H9 (cell line): Measurements from ENCODE around the gene AKAP1. TPM values are rescaled to one million over a fixed set of nuclear protein-coding genes. Genes with fewer than 3 reads are reported as not detected.

Experiments
- DNase-seq: peaks from one replicate; pipeline ENCODE4 v3.0.0-alpha.2; 2017
- H2AFZ ChIP-seq: one replicate; pipeline ENCODE4 v1.6.1; 2013; ENCODE audit warnings: mild to moderate bottlenecking, low read length, control low read depth, moderate library complexity
- H2AK5ac ChIP-seq: 2 replicates; pipeline ENCODE4 v1.6.1; 2013; ENCODE audit warnings: low read length, control low read depth, mixed read lengths; ENCODE audit not compliant: insufficient read length
- H2BK120ac ChIP-seq: one replicate; pipeline ENCODE4 v1.6.1; 2013; ENCODE audit warnings: low read depth, mild to moderate bottlenecking, low read length, control low read depth, inconsistent platforms; ENCODE audit not compliant: poor library complexity, severe bottlenecking
- H2BK12ac ChIP-seq: 2 replicates; pipeline ENCODE4 v1.6.1; 2013; ENCODE audit warnings: low read length, control low read depth, mixed read lengths, low read depth; ENCODE audit not compliant: insufficient read length
- H2BK15ac ChIP-seq: 2 replicates; pipeline ENCODE4 v1.6.1; 2013; ENCODE audit warnings: low read depth, low read length, control low read depth
- H2BK20ac ChIP-seq: one replicate; pipeline ENCODE4 v1.6.1; 2013; ENCODE audit warnings: low read depth, mild to moderate bottlenecking, low read length, control low read depth, inconsistent platforms; ENCODE audit not compliant: poor library complexity, severe bottlenecking
- H2BK5ac ChIP-seq: 2 replicates; pipeline ENCODE4 v1.6.1; 2013; ENCODE audit warnings: low read length, control low read depth, mixed read lengths; ENCODE audit not compliant: insufficient read length
- H3K14ac ChIP-seq: 2 replicates; pipeline ENCODE4 v1.6.1; 2013; ENCODE audit warnings: low read length, control low read depth; ENCODE audit not compliant: insufficient read depth
- H3K18ac ChIP-seq: 2 replicates; pipeline ENCODE4 v1.6.1; 2013; ENCODE audit warnings: low read depth, mild to moderate bottlenecking, mixed read lengths, low read length, control low read depth; ENCODE audit not compliant: insufficient read length
- H3K23ac ChIP-seq: 2 replicates; pipeline ENCODE4 v1.6.1; 2013; ENCODE audit warnings: low read length, control low read depth, mixed read lengths, low read depth; ENCODE audit not compliant: insufficient read length
- H3K23me2 ChIP-seq: 2 replicates; pipeline ENCODE4 v1.6.1; 2013; ENCODE audit warnings: low read depth, mild to moderate bottlenecking, mixed read lengths, low read length, control low read depth; ENCODE audit not compliant: insufficient read length, poor library complexity, severe bottlenecking
- H3K27ac ChIP-seq: 2 replicates; pipeline ENCODE4 v1.5.1; 2013; ENCODE audit warnings: low read length, control low read depth, mixed read lengths, low read depth; ENCODE audit not compliant: insufficient read length
- H3K27me3 ChIP-seq: 2 replicates; pipeline ENCODE4 v1.6.1; 2013; ENCODE audit warnings: low read length, control low read depth, inconsistent platforms; ENCODE audit not compliant: insufficient read depth
- H3K4ac ChIP-seq: 2 replicates; pipeline ENCODE4 v1.6.1; 2013; ENCODE audit warnings: low read depth, mild to moderate bottlenecking, control low read depth, inconsistent platforms, low read length, moderate library complexity
- H3K4me1 ChIP-seq: 2 replicates; pipeline ENCODE4 v1.6.1; 2013; ENCODE audit warnings: low read length, control low read depth, inconsistent platforms; ENCODE audit not compliant: insufficient read depth
- H3K4me2 ChIP-seq: 2 replicates; pipeline ENCODE4 v1.6.1; 2013; ENCODE audit warnings: low read length, control low read depth, mixed read lengths; ENCODE audit not compliant: insufficient read length, insufficient read depth
- H3K56ac ChIP-seq: 2 replicates; pipeline ENCODE4 v1.6.1; 2013; ENCODE audit warnings: low read depth, mild to moderate bottlenecking, mixed read lengths, low read length, control low read depth; ENCODE audit not compliant: insufficient read length
- H3K79me1 ChIP-seq: 2 replicates; pipeline ENCODE4 v1.6.1; 2013; ENCODE audit warnings: low read depth, mild to moderate bottlenecking, moderate library complexity, low read length, control low read depth, inconsistent platforms; ENCODE audit not compliant: insufficient read depth, poor library complexity, severe bottlenecking
- H3K79me2 ChIP-seq: 2 replicates; pipeline ENCODE4 v1.6.1; 2013; ENCODE audit warnings: low read length, control low read depth, inconsistent platforms; ENCODE audit not compliant: insufficient read depth
- H3K9ac ChIP-seq: 2 replicates; pipeline ENCODE4 v1.6.1; 2013; ENCODE audit warnings: low read length, control low read depth, mixed read lengths; ENCODE audit not compliant: insufficient read length; ENCODE audit errors: extremely low read depth
- H3K9me3 ChIP-seq: one replicate; pipeline ENCODE4 v1.6.1; 2013; ENCODE audit warnings: low read depth, low read length, inconsistent platforms; ENCODE audit not compliant: control insufficient read depth
- H3T11ph ChIP-seq: one replicate; pipeline ENCODE4 v1.6.1; 2013; ENCODE audit warnings: mild to moderate bottlenecking, low read length, control low read depth, inconsistent platforms
- H4K20me1 ChIP-seq: one replicate; pipeline ENCODE4 v1.6.1; 2013; ENCODE audit not compliant: control insufficient read depth, insufficient read length, insufficient read depth
- H4K5ac ChIP-seq: 2 replicates; pipeline ENCODE4 v1.6.1; 2013; ENCODE audit warnings: low read depth, mild to moderate bottlenecking, mixed read lengths, low read length, control low read depth; ENCODE audit not compliant: insufficient read length
- H4K8ac ChIP-seq: replicated peaks from 2 replicates; pipeline ENCODE4 v1.6.1; 2013; ENCODE audit warnings: low read length, control low read depth, mixed read lengths, low read depth; ENCODE audit not compliant: insufficient read length
- H4K91ac ChIP-seq: 2 replicates; pipeline ENCODE4 v1.6.1; 2013; ENCODE audit warnings: low read depth, mild to moderate bottlenecking, moderate library complexity, mixed read lengths, low read length, control low read depth; ENCODE audit not compliant: insufficient read length
- H3K27ac Mint-ChIP-seq, 3 experiments: 2 replicates in 2 of 3; 3 replicates in 1 of 3; pipeline ENCODE4 v1.8.0; 2020 to 2021; ENCODE audit warnings: mixed read lengths in 3 of 3, mild to moderate bottlenecking in 1 of 3, moderate library complexity in 1 of 3
- H3K27me3 Mint-ChIP-seq: 2 replicates; pipeline ENCODE4 v1.8.0; 2021; ENCODE audit warnings: low read depth, mild to moderate bottlenecking, moderate library complexity, mixed read lengths
- H3K36me3 Mint-ChIP-seq, 3 experiments: 2 replicates in 2 of 3; 3 replicates in 1 of 3; pipeline ENCODE4 v1.8.0; 2020 to 2021; ENCODE audit warnings: low read depth in 3 of 3, mixed read lengths in 3 of 3; ENCODE audit not compliant: insufficient read depth in 1 of 3
- H3K4me1 Mint-ChIP-seq, 2 experiments: 2 replicates each; pipeline ENCODE4 v1.8.0; 2020; ENCODE audit warnings: mixed read lengths in 2 of 2
- H3K4me3 Mint-ChIP-seq, 2 experiments: 2 replicates in 1 of 2; 3 replicates in 1 of 2; pipeline ENCODE4 v1.8.0; 2020 to 2021; ENCODE audit warnings: mild to moderate bottlenecking in 2 of 2, mixed read lengths in 2 of 2, moderate library complexity in 1 of 2
- H3K9me3 Mint-ChIP-seq, 2 experiments: 2 replicates in 1 of 2; 3 replicates in 1 of 2; pipeline ENCODE4 v1.8.0; 2020; ENCODE audit warnings: mild to moderate bottlenecking in 2 of 2, mixed read lengths in 2 of 2, moderate library complexity in 1 of 2
- CTCF ChIP-seq: fragments of 200-600 bp; sonication (generic); conservative IDR thresholded peaks from 3 replicates; pipeline ENCODE4 v1.8.0; 2021; ENCODE audit warnings: antibody characterized with exemption, mild to moderate bottlenecking
- WGBS: extraction: QIAGEN DNeasy Blood & Tissue Kit; methylation state at CpG from one replicate; pipeline ENCODE4 v1.1.7; 2013; ENCODE audit warnings: missing lambda C conversion rate, low lambda C conversion rate, mixed read lengths; ENCODE audit not compliant: insufficient read length; ENCODE audit errors: extremely low coverage; 5-methylcytosine and 5-hydroxymethylcytosine counted together
- total RNA-seq: library from RNA; stranded (reverse); gene quantifications from 2 replicates; pipeline ENCODE4 v1.2.1, GENCODE V29; 2021

AKAP1 gene
- total RNA-seq, 1 experiment from 2014 or later: 61.2 TPM

GRCh38 chr17:57124053-57124452 lies 39.0 kb downstream of the AKAP1 start:
- H3K79me1 ChIP-seq: no peaks in the 10 kb centered on the region
- no peaks in the 10 kb centered on the region for H3K79me2 ChIP-seq
- H3K14ac ChIP-seq: no peak overlapping the region
- no peaks in the 10 kb centered on the region for H3K9me3 ChIP-seq
- H3K4ac ChIP-seq: no peak overlapping the region
- H2BK5ac ChIP-seq: no peak overlapping the region
- no CpG with 5 or more reads among the region's 4 CpGs for WGBS
- H3K18ac ChIP-seq: no peak overlapping the region
- no peak for TF ChIP-seq CTCF
- H3K9ac ChIP-seq: no peak overlapping the region
- H2AK5ac ChIP-seq: no peak overlapping the region
- H4K5ac ChIP-seq: no peak overlapping the region
- H2AFZ ChIP-seq: no peak overlapping the region
- no peak overlapping the region for H2BK120ac ChIP-seq
- H2BK12ac ChIP-seq: no peak overlapping the region
- H4K91ac ChIP-seq: no peak overlapping the region
- DNase-seq: no peak
- Mint-ChIP-seq H3K4me1 (peaks cover 0 to 3% of the 10 kb centered on the region in 2 experiments; a peak in 2 of 4 replicates), H3K36me3 (peaks cover 24 to 61% (median 38%) of the 10 kb centered on the region in 3 experiments), H3K27me3 (peaks cover 1% of the 10 kb centered on the region; the same call in 1 of the 2 replicates), H3K27ac (no peak overlapping the region), H3K4me3 (no peak overlapping the region), H3K9me3 (no peaks in the 10 kb centered on the region)
- no peaks in the 10 kb centered on the region for H4K20me1 ChIP-seq
- no peaks in the 10 kb centered on the region for H3K27me3 ChIP-seq
- no peak overlapping the region for H3K27ac ChIP-seq
- H4K8ac ChIP-seq: no peak overlapping the region
- no peak overlapping the region for H3K23ac ChIP-seq
- H2BK20ac ChIP-seq: no peak overlapping the region
- no peak overlapping the region for H3T11ph ChIP-seq
- H3K4me1 ChIP-seq: no peaks in the 10 kb centered on the region
- H3K56ac ChIP-seq: no peak overlapping the region
- no peaks in the 10 kb centered on the region for H3K23me2 ChIP-seq
- H2BK15ac ChIP-seq: no peak overlapping the region
- H3K4me2 ChIP-seq: no peak overlapping the region
